Uterus (tissue), 2 donors: ENCODE results near the gene LYZL4.

ENCODE experiments used
- CTCF ChIP-seq, 4 experiments: fragments of 200-600 bp in 2 of 4; fragments of 450-650 bp in 2 of 4; sonication (generic) in 2 of 4; IDR thresholded peaks; one replicate each; pipeline ENCODE4 v1.5.1; 2016 to 2019; ENCODE audit warnings: antibody characterized with exemption in 4 of 4, mild to moderate bottlenecking in 2 of 4, moderate library complexity in 1 of 4
- POLR2A ChIP-seq, 2 donors: fragments of 450-650 bp; IDR thresholded peaks; one replicate each; pipeline ENCODE4 v1.6.1; 2016; ENCODE audit warnings: antibody characterized with exemption in 2 of 2, mild to moderate bottlenecking in 1 of 2, moderate library complexity in 1 of 2

GRCh38 chr3:42428830-42429229 lies 18.4 kb upstream of the LYZL4 start:
- TF ChIP-seq CTCF (IDR thresholded peaks at IDR 0.05) (no peak), POLR2A (IDR thresholded peaks at IDR 0.05) (no peak)
